Amygdala (tissue), 56 donors: ENCODE measurements around the gene CLDN16.

Experiments used
- DNase-seq, 56 donors: peaks; one replicate each; lab custom pipeline; 2025; lab: John Stamatoyannopoulos, UW

Gene CLDN16

GRCh38 chr3:190387578-190388213 is at the start of gene CLDN16:
Gene CLDN16 (plus strand): TSS chr3:190388163. CDS start chr3:190388330, 167 bp downstream.
- no peak for DNase-seq

GRCh38 chr3:190338717-190339116 is 49.2 kb upstream of the CLDN16 start:
- peak in 1 of 56 donors; percentile 1 for DNase-seq

GRCh38 chr3:190339130-190339529 is 48.8 kb upstream of the CLDN16 start:
- DNase-seq = no peak

GRCh38 chr3:190340071-190340470 is 47.9 kb upstream of the CLDN16 start:
- DNase-seq = no peak

GRCh38 chr3:190345027-190345821 is 42.7 kb upstream of the CLDN16 start:
- no peak for DNase-seq

GRCh38 chr3:190345878-190346277 is 42.1 kb upstream of the CLDN16 start:
- no peak for DNase-seq

- DNase-seq = no peak
Observed at GRCh38 chr3:190346541-190346940, 41.4 kb upstream of the CLDN16 start.

GRCh38 chr3:190352861-190353457 is 35.0 kb upstream of the CLDN16 start:
- no peak for DNase-seq

- no peak for DNase-seq
Observed at GRCh38 chr3:190356246-190356645, 31.7 kb upstream of the CLDN16 start.

GRCh38 chr3:190357468-190357867 is 30.5 kb upstream of the CLDN16 start:
- no peak for DNase-seq

GRCh38 chr3:190359813-190360212 is 28.1 kb upstream of the CLDN16 start:
- no peak for DNase-seq

GRCh38 chr3:190360228-190360627 is 27.7 kb upstream of the CLDN16 start:
- DNase-seq = no peak

GRCh38 chr3:190361791-190362190 is 26.2 kb upstream of the CLDN16 start:
- DNase-seq = no peak

- no peak for DNase-seq
Observed at GRCh38 chr3:190362258-190362657, 25.7 kb upstream of the CLDN16 start.

- DNase-seq = no peak
Observed at GRCh38 chr3:190366133-190366532, 21.8 kb upstream of the CLDN16 start.

GRCh38 chr3:190368881-190369280 is 19.1 kb upstream of the CLDN16 start:
- DNase-seq = no peak

- no peak for DNase-seq
Observed at GRCh38 chr3:190369668-190370295, 18.2 kb upstream of the CLDN16 start.

- DNase-seq = no peak
Observed at GRCh38 chr3:190370369-190370768, 17.6 kb upstream of the CLDN16 start.

GRCh38 chr3:190371152-190371551 is 16.8 kb upstream of the CLDN16 start:
- DNase-seq = no peak

- DNase-seq = no peak
Observed at GRCh38 chr3:190375246-190375645, 12.7 kb upstream of the CLDN16 start.

GRCh38 chr3:190375671-190376070 is 12.3 kb upstream of the CLDN16 start:
- no peak for DNase-seq
